NCI-H1694 treated with DMSO at 0.1 percent for 48 hours (cell line): ENCODE measurements around the gene GOLGA8S.
"Not testable (repeated sequence)": the region's sequence is repeated elsewhere in the genome, so short reads cannot be mapped to it uniquely, and the experiment has no call there.

Experiments used
- DNase-seq: peaks from one replicate; lab custom pipeline; 2025; lab: John Stamatoyannopoulos, UW

GOLGA8S gene

DNA sequence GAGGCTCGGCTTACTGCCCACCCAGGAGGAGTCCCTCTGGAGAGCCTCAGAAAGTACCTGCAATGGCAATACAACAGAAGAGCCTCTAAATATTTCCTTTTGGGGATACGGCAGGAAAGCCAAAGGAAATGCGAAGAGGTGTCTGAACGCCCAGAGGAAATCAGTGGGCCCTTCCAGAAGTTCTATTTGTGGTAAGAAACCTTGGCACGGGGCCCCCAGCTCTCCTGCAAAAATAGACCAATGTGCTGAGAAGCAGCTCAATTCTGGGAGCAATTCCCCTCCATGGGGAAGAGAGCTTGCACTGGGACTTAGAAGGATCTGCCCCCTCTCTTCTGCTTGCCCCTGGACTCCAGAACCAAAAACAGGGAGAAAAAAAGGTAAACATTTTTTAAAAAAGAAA, 44.7 kb downstream of the GOLGA8S start:
- not testable (repeated sequence) for DNase-seq

DNA sequence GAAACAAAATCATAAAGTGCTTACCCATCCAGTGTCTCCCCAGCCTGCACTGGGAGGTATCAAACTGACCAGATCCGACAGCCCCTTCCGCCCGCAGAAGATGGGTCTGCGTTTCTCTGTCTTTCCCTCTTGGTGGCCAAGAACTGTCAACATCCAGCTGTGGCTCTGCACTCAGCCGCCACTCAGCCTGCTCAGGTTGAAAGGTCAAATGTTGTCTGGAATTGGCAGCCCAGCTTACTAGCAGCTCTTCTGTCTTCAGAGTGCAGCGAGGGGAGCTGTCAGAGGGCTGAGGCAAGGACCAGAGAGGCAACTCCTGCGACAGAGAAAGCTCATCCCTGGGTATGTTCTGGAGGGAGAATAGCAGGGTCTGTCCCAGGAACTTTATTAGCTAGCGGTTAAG, 47.1 kb downstream of the GOLGA8S start:
- DNase-seq = no peak

- no peak for DNase-seq
These were observed 47.6 kb downstream of the GOLGA8S start for GRCh38 chr15:23402140-23402539.

DNA sequence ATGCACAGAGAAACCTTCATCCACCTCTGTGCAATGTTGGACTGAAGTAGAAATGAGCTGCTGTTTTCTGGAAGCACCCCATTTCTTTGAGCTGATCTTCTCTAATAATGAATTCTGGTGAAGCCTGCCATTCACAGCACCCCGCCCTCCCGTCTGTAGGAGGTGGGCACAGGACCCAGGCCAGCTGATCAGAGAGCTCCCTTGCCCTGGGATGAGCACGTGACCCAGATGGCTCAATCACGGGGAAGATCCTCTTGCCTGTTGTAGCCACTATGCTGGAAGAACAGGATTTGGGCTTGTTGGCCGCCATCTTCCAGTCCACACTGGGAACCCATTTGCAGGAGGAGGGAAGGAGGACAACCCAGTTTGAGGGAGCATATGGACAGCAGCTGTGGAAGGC, 48.0 kb downstream of the GOLGA8S start:
- DNase-seq = no peak

GRCh38 chr15:23403550-23403949, 49.0 kb downstream of the GOLGA8S start:
- DNase-seq = no peak

- DNase-seq = no peak
These were observed 57.3 kb downstream of the GOLGA8S start for GRCh38 chr15:23411841-23412240.

GRCh38 chr15:23412881-23413600, 58.5 kb downstream of the GOLGA8S start:
- not testable (repeated sequence) for DNase-seq
